ENCODE data around the gene KIAA1143.

KIAA1143 gene

GRCh38 chr3:44761424-44762169 lies at the start of gene KIAA1143, which contains the start of gene KIF15:
Gene KIAA1143, minus strand, starts transcription at chr3:44761619. Its CDS starts 17 bp downstream, at chr3:44761602.
Gene KIF15, plus strand, starts transcription at chr3:44761794. Its CDS starts 72 bp downstream, at chr3:44761866.
- peak within 1 kb of the TSS; percentile 62 to 94 (median 78) for H3K4me3 ChIP-seq

GRCh38 chr3:44805960-44806359 lies 44.5 kb upstream of the KIAA1143 start:
- Histone ChIP-seq H3K4me3 (no peak overlapping the region), H3K27ac (no peak overlapping the region)

More at GRCh38 chr3:44761424-44762169, at the start of gene KIAA1143, which contains the start of gene KIF15:
- peak within 1 kb of the TSS; percentile 64 to 93 (median 84) for H3K27ac ChIP-seq

GRCh38 chr3:44803298-44803697 lies 41.9 kb upstream of the KIAA1143 start:
- no peak overlapping the region for H3K27ac ChIP-seq
- no peak overlapping the region for H3K4me3 ChIP-seq

DNA sequence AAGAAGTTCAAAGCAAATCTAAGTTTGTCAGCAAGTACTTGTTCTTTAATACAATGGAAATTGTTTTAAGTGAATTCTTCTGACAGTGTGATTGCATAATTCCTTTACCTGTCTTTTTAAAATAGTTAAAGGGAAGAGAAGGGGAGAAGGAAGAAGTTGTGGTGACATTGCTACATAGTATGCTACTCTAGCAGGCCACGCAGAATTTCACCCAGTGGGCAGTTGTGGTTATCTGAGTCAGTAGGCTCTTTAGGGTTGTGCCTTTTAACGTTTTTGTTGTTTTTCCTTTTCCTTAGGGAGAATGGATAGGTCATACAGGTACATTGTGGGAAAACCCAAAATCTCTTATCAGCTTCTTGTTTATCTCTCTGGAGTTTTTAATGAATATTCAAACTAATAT lies 40.6 kb upstream of the KIAA1143 start:
- Histone ChIP-seq H3K27ac (no peak overlapping the region), H3K4me3 (no peak overlapping the region)

DNA sequence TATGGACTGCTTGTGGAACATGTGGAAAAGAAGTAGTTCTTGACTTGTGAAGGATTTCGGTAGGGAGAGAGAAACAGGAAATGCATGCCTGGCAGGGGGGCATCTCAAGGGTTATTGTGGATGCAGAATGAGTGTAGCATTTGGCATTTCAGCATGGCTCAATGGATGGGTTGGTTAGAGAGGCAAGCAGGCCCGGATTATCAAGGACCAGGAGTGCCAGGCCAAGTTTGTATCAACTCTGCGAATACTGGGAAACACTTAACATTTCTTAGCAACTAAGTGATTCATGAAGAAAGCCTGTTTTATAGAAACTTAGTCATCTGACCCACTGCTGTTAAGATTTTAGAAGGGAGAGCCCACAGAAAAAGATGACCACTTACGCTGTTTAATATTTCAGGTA lies 33.8 kb upstream of the KIAA1143 start:
- Histone ChIP-seq H3K27ac (no peak overlapping the region), H3K4me3 (no peak overlapping the region)

GRCh38 chr3:44782891-44783290 lies 21.5 kb upstream of the KIAA1143 start:
- Histone ChIP-seq H3K4me3 (no peak overlapping the region), H3K27ac (no peak overlapping the region)

GRCh38 chr3:44772099-44772442 lies 10.7 kb upstream of the KIAA1143 start:
- Histone ChIP-seq H3K27ac (no peak overlapping the region), H3K4me3 (no peak overlapping the region)

- H3K27ac ChIP-seq: no peak overlapping the region
- H3K4me3 ChIP-seq: no peak overlapping the region
Measured at GRCh38 chr3:44771424-44772098, 10.1 kb upstream of the KIAA1143 start.

DNA sequence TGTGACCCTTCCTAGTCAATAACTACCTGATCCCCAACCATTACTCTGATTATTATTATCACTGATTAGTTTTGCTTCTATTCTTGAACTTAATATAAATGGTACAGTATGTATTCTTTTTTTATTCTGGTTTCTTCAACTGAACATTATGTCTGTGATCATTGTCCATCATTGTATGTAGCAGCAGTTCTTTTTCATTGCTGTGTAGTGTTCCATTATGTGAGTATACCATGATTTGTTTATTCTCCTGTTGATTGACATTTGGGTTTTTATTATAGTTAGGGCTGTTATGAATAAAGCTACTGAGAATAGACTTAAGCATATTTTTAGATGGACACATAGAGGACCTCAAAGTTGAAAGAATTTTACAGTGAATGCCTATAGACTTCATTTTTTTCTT lies 2.8 kb upstream of the KIAA1143 start:
- no peak overlapping the region for H3K27ac ChIP-seq

GRCh38 chr3:44762690-44763089 lies 1.3 kb upstream of the KIAA1143 start:
- Histone ChIP-seq H3K4me3 (peak overlapping the region in 1 of 7 experiments; percentile 94), H3K27ac (no peak overlapping the region)

More for the DNA sequence above, 2.8 kb upstream of the KIAA1143 start:
- H3K4me3 ChIP-seq: no peak overlapping the region

- Histone ChIP-seq H3K4me3 (peak overlapping the region; percentile 62 to 94 (median 78)), H3K27ac (peak overlapping the region in 6 of 21 experiments; percentile 12 to 90 (median 78))
Measured at GRCh38 chr3:44762170-44762677, 805 bp upstream of the KIAA1143 start.

GRCh38 chr3:44761101-44761423 lies 357 bp downstream of the KIAA1143 start:
- H3K4me3 ChIP-seq: peak overlapping the region; percentile 62 to 94 (median 78)
- peak overlapping the region; percentile 64 to 93 (median 84) for H3K27ac ChIP-seq

DNA sequence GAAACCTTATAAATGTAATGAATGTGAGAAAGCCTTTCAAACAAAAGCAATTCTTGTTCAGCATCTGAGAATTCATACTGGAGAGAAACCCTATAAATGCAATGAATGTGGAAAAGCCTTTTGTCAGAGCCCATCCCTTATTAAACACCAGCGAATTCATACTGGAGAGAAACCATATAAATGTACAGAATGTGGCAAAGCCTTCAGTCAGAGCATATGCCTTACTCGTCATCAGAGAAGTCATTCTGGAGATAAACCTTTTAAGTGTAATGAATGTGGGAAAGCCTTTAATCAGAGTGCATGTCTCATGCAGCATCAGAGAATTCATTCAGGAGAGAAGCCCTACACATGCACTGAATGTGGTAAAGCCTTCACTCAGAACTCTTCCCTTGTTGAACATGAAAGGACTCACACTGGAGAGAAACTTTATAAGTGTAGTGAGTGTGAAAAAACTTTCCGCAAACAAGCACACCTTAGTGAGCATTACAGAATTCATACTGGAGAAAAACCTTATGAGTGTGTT lies 26.7 kb downstream of the KIAA1143 start:
- Histone ChIP-seq H3K4me3 (no peak overlapping the region), H3K27ac (no peak overlapping the region)

GRCh38 chr3:44729384-44729910 lies 32.0 kb downstream of the KIAA1143 start, which contains the start of gene ZNF501:
Gene ZNF501, plus strand, starts transcription at chr3:44729635. Its CDS starts 4,787 bp downstream, at chr3:44734422.
- Histone ChIP-seq H3K27ac (peak within 1 kb of the TSS in 16 of 21 experiments; percentile 31 to 77 (median 64)), H3K4me3 (peak within 1 kb of the TSS; percentile 50 to 71 (median 61))

DNA sequence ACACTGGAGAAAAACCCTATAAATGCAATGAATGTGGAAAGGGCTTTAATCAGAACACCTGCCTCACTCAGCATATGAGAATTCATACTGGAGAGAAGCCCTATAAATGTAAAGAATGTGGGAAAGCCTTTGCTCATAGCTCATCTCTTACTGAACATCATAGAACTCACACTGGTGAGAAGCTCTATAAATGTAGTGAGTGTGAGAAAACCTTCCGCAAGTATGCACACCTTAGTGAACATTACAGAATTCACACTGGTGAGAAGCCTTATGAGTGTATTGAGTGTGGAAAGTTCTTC lies 39.4 kb downstream of the KIAA1143 start:
- H3K4me3 ChIP-seq: no peak overlapping the region
- H3K27ac ChIP-seq: no peak overlapping the region

DNA sequence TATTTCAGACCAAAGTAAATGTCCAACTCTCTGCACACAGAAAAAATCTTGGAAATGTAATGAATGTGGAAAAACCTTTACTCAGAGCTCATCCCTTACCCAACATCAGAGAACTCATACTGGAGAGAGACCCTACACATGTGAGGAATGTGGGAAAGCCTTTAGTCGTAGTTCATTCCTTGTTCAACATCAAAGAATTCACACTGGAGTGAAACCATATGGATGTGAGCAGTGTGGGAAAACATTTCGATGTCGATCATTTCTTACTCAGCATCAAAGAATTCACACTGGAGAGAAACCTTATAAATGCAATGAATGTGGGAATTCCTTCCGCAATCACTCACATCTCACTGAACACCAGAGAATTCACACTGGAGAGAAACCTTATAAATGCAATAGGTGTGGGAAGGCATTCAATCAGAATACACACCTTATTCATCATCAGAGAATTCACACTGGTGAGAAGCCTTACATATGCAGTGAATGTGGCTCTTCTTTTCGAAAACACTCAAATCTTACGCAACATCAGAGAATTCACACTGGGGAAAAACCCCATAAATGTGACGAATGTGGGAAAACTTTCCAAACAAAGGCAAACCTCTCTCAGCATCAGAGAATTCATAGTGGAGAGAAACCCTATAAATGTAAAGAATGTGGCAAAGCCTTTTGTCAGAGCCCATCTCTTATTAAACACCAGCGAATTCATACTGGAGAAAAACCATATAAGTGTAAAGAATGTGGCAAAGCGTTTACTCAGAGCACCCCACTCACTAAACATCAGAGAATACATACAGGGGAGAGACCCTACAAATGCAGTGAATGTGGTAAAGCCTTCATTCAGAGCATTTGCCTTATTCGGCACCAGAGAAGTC lies 40.0 kb downstream of the KIAA1143 start:
- Histone ChIP-seq H3K27ac (no peak overlapping the region), H3K4me3 (no peak overlapping the region)

DNA sequence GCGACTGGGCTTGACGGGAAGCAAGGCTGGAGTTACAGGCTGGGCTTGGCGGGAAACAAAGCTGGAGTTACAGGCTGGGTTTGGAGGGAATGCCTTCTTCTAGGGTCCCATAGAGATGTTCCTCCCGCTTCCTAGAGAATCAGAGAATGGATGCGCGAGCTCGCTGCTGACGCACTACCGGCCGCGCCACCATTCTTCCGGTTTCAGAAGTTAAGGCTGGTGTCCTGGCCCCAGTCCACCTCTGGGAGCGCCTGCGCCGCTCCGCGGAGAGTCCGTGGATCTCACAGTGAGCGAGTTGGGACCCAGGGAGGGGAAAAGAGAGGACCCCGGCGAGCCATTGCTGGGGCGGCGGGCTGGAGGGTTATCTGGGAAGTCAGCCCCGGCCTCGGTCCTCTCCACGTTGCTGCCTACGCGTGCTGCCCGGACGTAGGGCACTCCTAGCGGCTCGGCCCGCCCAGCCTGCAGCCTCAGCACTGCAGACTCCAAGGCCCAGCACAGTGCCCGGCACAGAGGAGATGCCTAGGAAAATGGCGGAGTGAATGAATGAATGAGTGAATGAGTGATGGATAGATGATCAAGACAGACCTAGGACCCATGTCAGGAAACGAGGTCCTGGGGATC lies 48.9 kb downstream of the KIAA1143 start, which contains the start of gene ZNF502:
Gene ZNF502 (plus strand): TSS at position 206 of the 621 bp plus-strand sequence. CDS start 7,602 bp downstream, outside the sequence.
- H3K4me3 ChIP-seq: peak within 1 kb of the TSS; percentile 47 to 74 (median 63)
- peak within 1 kb of the TSS in 18 of 21 experiments; percentile 15 to 86 (median 70) for H3K27ac ChIP-seq

All from skin epidermis (tissue), 12 donors.